Prostate gland (tissue), 2 donors: Measurements from ENCODE around the gene RUNDC3A.
"Not testable (repeated sequence)": the region's sequence is repeated elsewhere in the genome, so short reads cannot be mapped to it uniquely, and the experiment has no call there.

Source experiments
- CTCF ChIP-seq, 4 experiments: fragments of 200-600 bp in 2 of 4; fragments of 450-650 bp in 2 of 4; sonication (generic) in 2 of 4; IDR thresholded peaks; 1 replicate in 3 of 4; 2 replicates in 1 of 4; pipeline ENCODE4 v1.5.1; 2016 to 2019; ENCODE audit warnings: antibody characterized with exemption in 4 of 4, mild to moderate bottlenecking in 2 of 4, moderate library complexity in 2 of 4
- POLR2A ChIP-seq: fragments of 450-650 bp; IDR thresholded peaks from one replicate; pipeline ENCODE4 v1.6.1; 2016; ENCODE audit warnings: antibody characterized with exemption, mild to moderate bottlenecking
- POLR2AphosphoS5 ChIP-seq: sonication (generic); formaldehyde crosslinking; IDR thresholded peaks from one replicate; pipeline ENCODE4 v1.6.1; 2017; ENCODE audit warnings: antibody characterized with exemption

GRCh38 chr17:44330263-44330662 is 21.9 kb downstream of the RUNDC3A start:
- TF ChIP-seq POLR2A; CTCF (IDR thresholded peaks at IDR 0.05); POLR2AphosphoS5: not testable (repeated sequence)
